HG03575 (cell line): ENCODE measurements around the gene TMEM200B.
"Not testable (repeated sequence)": the region's sequence is repeated elsewhere in the genome, so short reads cannot be mapped to it uniquely, and the experiment has no call there.

ENCODE experiments used
- ATAC-seq: cut with Tn5 transposase; IDR thresholded peaks from one replicate; pipeline ENCODE4 v1.9.1; 2021; ENCODE audit not compliant: unreplicated experiment, insufficient number of reproducible peaks, low FRiP score; ENCODE audit errors: extremely low read depth

The TMEM200B gene

DNA sequence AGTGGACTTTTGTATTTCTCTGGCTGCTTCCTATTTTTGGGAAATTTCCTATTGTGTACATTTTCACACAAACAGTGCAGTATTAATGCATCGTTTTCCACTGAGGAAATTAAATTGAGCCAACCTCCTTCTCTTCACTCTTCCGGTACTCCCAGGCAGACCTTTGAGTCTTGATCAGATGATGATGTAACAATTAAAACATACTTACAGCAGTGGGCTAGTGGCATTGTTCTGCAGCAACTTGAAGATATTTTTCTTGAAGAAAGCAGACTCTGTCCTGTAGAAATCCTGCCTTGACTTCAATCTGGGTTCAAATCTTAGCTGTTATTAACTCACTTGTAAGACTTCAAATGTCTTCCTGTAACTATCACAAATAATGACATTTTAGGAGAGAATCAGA lies 19.0 kb upstream of the TMEM200B start:
- ATAC-seq, result no peak

- ATAC-seq, result no peak
Measured at GRCh38 chr1:29136391-29136915, 12.8 kb upstream of the TMEM200B start.

GRCh38 chr1:29134695-29135028 lies 11.0 kb upstream of the TMEM200B start:
- no peak for ATAC-seq

- ATAC-seq, result no peak
Measured at GRCh38 chr1:29133861-29134694, 10.4 kb upstream of the TMEM200B start.

- not testable (repeated sequence) for ATAC-seq
Measured at GRCh38 chr1:29131056-29131455, 7.4 kb upstream of the TMEM200B start.

GRCh38 chr1:29129916-29130315 lies 6.2 kb upstream of the TMEM200B start:
- no peak for ATAC-seq

GRCh38 chr1:29128739-29129138 lies 5.0 kb upstream of the TMEM200B start:
- ATAC-seq, result no peak

- ATAC-seq, result no peak
Measured at GRCh38 chr1:29126198-29126597, 2.5 kb upstream of the TMEM200B start.

DNA sequence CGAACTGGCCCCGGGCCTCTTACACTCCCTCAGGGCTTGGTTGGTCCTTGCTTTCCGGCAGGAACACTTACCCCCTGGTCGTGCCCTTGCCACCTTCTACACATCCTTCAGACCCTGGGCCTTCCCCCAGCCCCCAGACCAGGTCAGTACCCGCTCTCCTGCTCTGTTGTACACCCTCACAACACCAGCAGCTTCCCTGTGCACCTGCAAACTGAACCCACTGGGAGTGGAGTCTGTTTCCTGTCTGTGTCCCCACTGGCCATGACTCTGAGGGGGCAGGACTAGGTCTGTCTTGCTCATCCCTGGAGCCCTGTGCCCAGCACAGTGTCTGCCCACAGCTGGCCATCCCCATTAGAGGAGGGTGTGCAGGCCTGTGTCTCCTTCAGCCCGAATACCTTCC lies 2.1 kb upstream of the TMEM200B start:
- ATAC-seq, result no peak

GRCh38 chr1:29125237-29125641 lies 1.5 kb upstream of the TMEM200B start:
- ATAC-seq, result no peak

GRCh38 chr1:29124366-29125236 lies 898 bp upstream of the TMEM200B start:
- no peak for ATAC-seq

GRCh38 chr1:29123053-29123886 lies 433 bp downstream of the TMEM200B start:
- ATAC-seq, result no peak

GRCh38 chr1:29122682-29123052 lies 1.0 kb downstream of the TMEM200B start:
- ATAC-seq, result no peak

GRCh38 chr1:29121936-29122681 lies 1.6 kb downstream of the TMEM200B start:
- no peak for ATAC-seq

GRCh38 chr1:29121516-29121935 lies 2.2 kb downstream of the TMEM200B start:
- ATAC-seq, result no peak

- ATAC-seq, result no peak
Measured at GRCh38 chr1:29120947-29121485, 2.7 kb downstream of the TMEM200B start.

DNA sequence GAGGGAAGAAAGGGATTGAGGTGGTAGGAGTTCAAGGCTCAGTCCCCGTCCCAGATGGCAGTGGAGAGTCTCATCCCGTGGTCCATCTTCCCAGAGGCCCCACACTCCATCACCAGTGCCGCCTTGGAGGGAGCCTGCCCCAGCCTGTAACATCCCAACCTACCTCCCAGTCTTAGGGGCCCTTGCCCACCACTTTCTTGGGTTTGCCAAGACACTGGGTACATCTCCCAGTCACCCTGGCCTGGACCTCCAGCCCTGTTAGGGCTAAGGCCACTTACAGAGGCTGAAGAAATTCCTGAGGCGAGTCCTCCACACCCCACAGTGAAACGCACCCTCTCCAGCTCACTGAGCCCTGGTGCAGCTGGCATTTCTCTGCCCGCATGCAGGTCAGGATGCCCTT lies 3.3 kb downstream of the TMEM200B start:
- ATAC-seq, result no peak
